NCI-H2227 treated with DMSO at 0.1 percent for 48 hours (cell line): ENCODE results near the gene DMD.
"Not testable (repeated sequence)": the region's sequence is repeated elsewhere in the genome, so short reads cannot be mapped to it uniquely, and the experiment has no call there.

Experiments used
- DNase-seq: peaks from one replicate; lab custom pipeline; 2025; lab: John Stamatoyannopoulos, UW

The DMD gene

GRCh38 chrX:31591355-31591754, 1620.0 kb downstream of the DMD start:
- no peak for DNase-seq

GRCh38 chrX:31590581-31591114, 1620.7 kb downstream of the DMD start:
- DNase-seq, result no peak

- DNase-seq, result no peak
Measured at GRCh38 chrX:31589503-31589902, 1621.8 kb downstream of the DMD start.

- no peak for DNase-seq
Measured at GRCh38 chrX:31588355-31588754, 1623.0 kb downstream of the DMD start.

GRCh38 chrX:31583892-31584291, 1627.5 kb downstream of the DMD start:
- not testable (repeated sequence) for DNase-seq

- DNase-seq, result no peak
Measured at GRCh38 chrX:31580726-31581125, 1630.6 kb downstream of the DMD start.

- no peak for DNase-seq
Measured at GRCh38 chrX:31580227-31580626, 1631.1 kb downstream of the DMD start.

- DNase-seq, result no peak
Measured at GRCh38 chrX:31572360-31572759, 1639.0 kb downstream of the DMD start.

- no peak for DNase-seq
Measured at GRCh38 chrX:31570658-31571057, 1640.7 kb downstream of the DMD start.

GRCh38 chrX:31563792-31564191, 1647.6 kb downstream of the DMD start:
- no peak for DNase-seq

- no peak for DNase-seq
Measured at GRCh38 chrX:31555506-31555905, 1655.8 kb downstream of the DMD start.

GRCh38 chrX:31551913-31552312, 1659.4 kb downstream of the DMD start:
- no peak for DNase-seq

- no peak for DNase-seq
Measured at GRCh38 chrX:31550158-31550557, 1661.2 kb downstream of the DMD start.

GRCh38 chrX:31547816-31548215, 1663.5 kb downstream of the DMD start:
- no peak for DNase-seq

GRCh38 chrX:31547416-31547815, 1663.9 kb downstream of the DMD start:
- DNase-seq, result no peak

- DNase-seq, result no peak
Measured at GRCh38 chrX:31546126-31546525, 1665.2 kb downstream of the DMD start.

GRCh38 chrX:31545726-31546125, 1665.6 kb downstream of the DMD start:
- no peak for DNase-seq

GRCh38 chrX:31545191-31545590, 1666.2 kb downstream of the DMD start:
- no peak for DNase-seq

GRCh38 chrX:31543634-31544033, 1667.7 kb downstream of the DMD start:
- DNase-seq, result no peak

GRCh38 chrX:31542566-31542965, 1668.8 kb downstream of the DMD start:
- DNase-seq, result no peak

GRCh38 chrX:31540313-31540712, 1671.0 kb downstream of the DMD start:
- DNase-seq, result no peak

GRCh38 chrX:31527455-31528126, 1683.8 kb downstream of the DMD start:
- no peak for DNase-seq

GRCh38 chrX:31523884-31524536, 1687.3 kb downstream of the DMD start:
- no peak for DNase-seq

GRCh38 chrX:31522760-31523159, 1688.6 kb downstream of the DMD start:
- no peak for DNase-seq
